T-helper 1 cell treated with Interleukin-12 subunit alpha and Interleukin-12 subunit beta and Interleukin-4 antibody, amounts not matched to agents 30 μg/mL and 1 μg/mL, for 36 hours (primary cell): ENCODE results near the gene MYO7B.

Experiments used
- H3K27ac Mint-ChIP-seq: one replicate; pipeline ENCODE4 v1.8.0; 2021; ENCODE audit warnings: mild to moderate bottlenecking, mixed read lengths
- H3K27me3 Mint-ChIP-seq: one replicate; pipeline ENCODE4 v1.8.0; 2021; ENCODE audit warnings: low read depth, mixed read lengths
- H3K36me3 Mint-ChIP-seq: one replicate; pipeline ENCODE4 v1.8.0; 2021; ENCODE audit warnings: low read depth, mixed read lengths
- H3K4me1 Mint-ChIP-seq: one replicate; pipeline ENCODE4 v1.8.0; 2021; ENCODE audit warnings: low read depth, mixed read lengths
- H3K4me3 Mint-ChIP-seq: one replicate; pipeline ENCODE4 v1.8.0; 2021; ENCODE audit warnings: mild to moderate bottlenecking, moderate library complexity, mixed read lengths
- H3K9me3 Mint-ChIP-seq: one replicate; pipeline ENCODE4 v1.8.0; 2021; ENCODE audit warnings: mixed read lengths

The MYO7B gene

DNA sequence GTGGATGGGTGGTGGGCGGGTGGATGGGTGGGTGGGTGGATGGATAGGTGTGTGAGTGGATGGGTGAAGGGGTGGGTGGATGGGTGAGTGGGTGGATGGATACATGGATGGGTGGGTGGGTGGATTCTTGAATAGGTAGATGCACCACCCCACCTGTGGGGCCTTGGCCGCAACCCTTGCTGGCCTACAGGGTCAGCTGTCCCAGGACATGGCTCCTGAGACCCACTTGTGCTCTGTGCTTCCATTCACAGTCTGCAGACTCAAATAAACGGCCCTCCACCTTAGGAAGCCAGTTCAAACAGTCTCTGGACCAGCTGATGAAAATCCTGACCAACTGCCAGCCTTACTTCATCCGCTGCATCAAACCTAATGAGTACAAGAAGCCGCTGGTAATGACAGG is 54.4 kb downstream of the MYO7B start:
- Mint-ChIP-seq H3K27me3 (peaks cover 9% of the 10 kb centered on the region), H3K27ac (no peak overlapping the region), H3K36me3 (no peaks in the 10 kb centered on the region), H3K9me3 (no peaks in the 10 kb centered on the region), H3K4me1 (no peaks in the 10 kb centered on the region), H3K4me3 (no peak overlapping the region)

DNA sequence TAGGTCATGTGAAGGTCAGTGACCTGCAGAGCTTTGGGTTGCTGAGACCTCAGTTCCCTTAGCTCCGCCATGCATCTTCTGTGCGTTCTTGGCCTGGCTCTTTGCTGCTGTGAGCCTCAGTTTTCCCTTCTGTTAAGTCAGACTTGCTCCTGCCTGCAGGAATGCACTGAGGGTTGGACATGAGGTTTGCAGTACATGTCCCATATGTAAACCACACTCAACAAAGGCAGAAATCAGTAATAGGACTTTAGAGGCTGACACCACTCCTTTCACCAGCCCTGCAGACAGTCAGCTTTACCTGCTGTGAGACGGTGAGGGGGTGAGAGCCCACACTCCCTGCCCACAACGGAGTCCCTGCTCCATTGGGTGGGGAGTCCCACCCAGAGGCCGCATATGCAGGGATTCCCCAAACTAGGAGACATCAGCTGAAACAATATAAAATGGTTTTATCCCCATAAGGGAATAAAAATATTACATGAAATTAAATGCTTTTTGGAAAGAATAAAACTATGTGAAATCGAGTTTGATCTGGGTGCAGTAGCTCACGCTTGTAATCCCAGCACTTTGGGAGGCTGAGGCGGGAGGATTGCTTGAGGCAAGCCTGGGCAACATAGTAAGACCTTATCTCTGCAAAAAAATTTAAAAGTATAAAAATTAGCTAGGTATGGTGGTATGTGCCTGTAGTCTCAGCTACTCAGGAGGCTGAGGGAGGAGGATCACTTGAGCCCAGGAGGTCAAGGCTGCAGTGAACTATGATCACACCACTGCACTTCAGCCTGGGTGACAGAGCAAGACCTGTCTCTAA is 55.1 kb downstream of the MYO7B start:
- Mint-ChIP-seq H3K27me3 (peaks cover 6% of the 10 kb centered on the region), H3K4me1 (no peaks in the 10 kb centered on the region)

GRCh38 chr2:127591221-127591923 is 55.9 kb downstream of the MYO7B start:
- H3K4me3 Mint-ChIP-seq = no peak overlapping the region
- no peaks in the 10 kb centered on the region for H3K9me3 Mint-ChIP-seq
- no peaks in the 10 kb centered on the region for H3K4me1 Mint-ChIP-seq
- H3K27ac Mint-ChIP-seq = no peak overlapping the region
- no peaks in the 10 kb centered on the region for H3K36me3 Mint-ChIP-seq
- no peaks in the 10 kb centered on the region for H3K27me3 Mint-ChIP-seq

More for the DNA sequence above, 55.1 kb downstream of the MYO7B start:
- Mint-ChIP-seq H3K36me3 (no peaks in the 10 kb centered on the region), H3K4me3 (no peak overlapping the region), H3K9me3 (no peaks in the 10 kb centered on the region), H3K27ac (no peak overlapping the region)

- no peaks in the 10 kb centered on the region for H3K36me3 Mint-ChIP-seq
- no peaks in the 10 kb centered on the region for H3K9me3 Mint-ChIP-seq
- H3K4me1 Mint-ChIP-seq = no peaks in the 10 kb centered on the region
- H3K4me3 Mint-ChIP-seq = no peak overlapping the region
- no peak overlapping the region for H3K27ac Mint-ChIP-seq
- H3K27me3 Mint-ChIP-seq = no peaks in the 10 kb centered on the region
These were observed 57.3 kb downstream of the MYO7B start for GRCh38 chr2:127592761-127593227.

DNA sequence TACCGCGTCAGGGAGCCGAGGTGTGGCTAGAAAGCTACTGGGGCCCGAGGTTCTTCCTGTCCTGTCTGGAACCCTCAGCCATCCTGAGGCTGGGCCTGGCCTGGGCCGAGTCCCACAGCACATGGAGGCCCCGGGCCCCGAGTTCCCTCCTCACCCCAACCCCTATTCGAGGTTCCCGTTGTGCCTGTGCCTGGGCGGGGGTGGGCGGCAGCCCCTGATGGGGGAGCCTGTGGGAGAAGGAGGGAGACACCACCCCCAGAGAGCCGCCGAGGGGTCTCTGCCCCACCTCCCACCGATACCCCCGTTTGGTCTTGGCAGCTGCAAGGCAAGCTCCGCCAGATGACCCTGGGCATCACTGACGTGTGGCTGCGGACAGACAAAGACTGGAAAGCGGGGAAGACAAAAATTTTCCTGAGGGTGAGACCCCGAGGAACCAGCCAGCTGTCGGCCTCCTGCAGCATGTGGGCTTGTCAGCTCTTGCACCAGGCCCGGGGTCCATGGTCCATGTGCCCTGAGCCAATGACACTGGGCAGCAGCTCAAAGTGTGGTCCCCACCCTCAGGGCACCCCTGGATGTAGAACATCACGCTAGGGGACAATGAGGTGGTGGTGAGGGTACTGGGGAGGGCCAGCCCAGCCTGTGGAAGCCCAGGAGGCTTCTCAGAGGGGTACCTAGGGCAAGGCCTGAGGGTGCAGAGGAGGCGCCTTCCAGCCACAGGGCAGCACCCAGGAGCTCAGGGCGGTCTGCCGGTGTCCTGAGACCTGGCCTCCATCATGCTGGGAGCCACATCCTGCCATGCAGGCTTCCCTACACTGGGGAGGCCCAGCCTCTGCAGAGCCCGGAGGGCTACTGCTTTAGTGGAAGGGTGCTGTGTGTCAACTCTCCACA is 58.0 kb downstream of the MYO7B start:
- Mint-ChIP-seq H3K36me3 (no peaks in the 10 kb centered on the region), H3K27ac (no peak overlapping the region), H3K4me1 (peaks cover 3% of the 10 kb centered on the region), H3K9me3 (no peaks in the 10 kb centered on the region), H3K4me3 (no peak overlapping the region), H3K27me3 (no peaks in the 10 kb centered on the region)

- H3K4me3 Mint-ChIP-seq = no peak overlapping the region
These were observed 58.7 kb downstream of the MYO7B start for GRCh38 chr2:127594116-127594591.

DNA sequence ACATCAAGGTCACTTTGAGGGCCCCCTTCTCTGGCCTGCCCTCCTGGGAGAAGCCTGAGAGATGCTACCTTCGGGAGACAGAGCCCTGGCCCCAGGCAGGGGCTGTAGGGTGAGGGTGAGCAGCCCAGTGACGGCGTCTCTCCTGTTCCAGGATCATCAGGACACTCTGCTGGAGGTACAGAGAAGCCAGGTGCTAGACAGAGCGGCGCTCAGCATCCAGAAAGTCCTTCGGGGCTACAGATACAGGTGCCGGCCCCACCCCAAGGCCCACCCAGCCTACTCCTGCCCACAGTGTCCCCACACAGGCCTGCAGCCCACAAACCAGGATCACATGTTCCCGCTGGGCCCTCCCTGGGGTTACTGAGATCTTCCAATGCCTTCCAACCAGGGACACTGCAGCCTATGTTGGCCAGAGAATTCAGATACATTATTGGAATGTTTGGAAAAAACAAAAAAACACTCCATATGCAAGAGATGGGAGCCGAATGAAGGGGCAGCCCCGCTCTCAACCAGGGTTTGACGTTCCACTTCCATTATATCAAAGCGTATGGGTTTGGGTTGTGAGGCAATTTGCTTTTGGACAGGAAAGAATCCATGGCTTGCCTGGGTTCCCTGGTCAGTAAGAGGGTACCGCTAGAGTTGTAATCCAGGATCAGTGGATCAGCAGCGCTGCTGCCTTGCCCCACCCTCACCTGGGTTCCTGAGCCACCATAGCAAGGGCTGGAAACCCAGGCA is 61.0 kb downstream of the MYO7B start:
- Mint-ChIP-seq H3K9me3 (peaks cover 3% of the 10 kb centered on the region), H3K4me1 (peaks cover 3% of the 10 kb centered on the region), H3K4me3 (no peak overlapping the region), H3K27ac (no peak overlapping the region), H3K36me3 (no peaks in the 10 kb centered on the region), H3K27me3 (no peaks in the 10 kb centered on the region)

More at GRCh38 chr2:127594116-127594591, 58.7 kb downstream of the MYO7B start:
- Mint-ChIP-seq H3K27me3 (no peaks in the 10 kb centered on the region), H3K9me3 (no peaks in the 10 kb centered on the region), H3K36me3 (no peaks in the 10 kb centered on the region), H3K27ac (no peak overlapping the region), H3K4me1 (peaks cover 3% of the 10 kb centered on the region)

DNA sequence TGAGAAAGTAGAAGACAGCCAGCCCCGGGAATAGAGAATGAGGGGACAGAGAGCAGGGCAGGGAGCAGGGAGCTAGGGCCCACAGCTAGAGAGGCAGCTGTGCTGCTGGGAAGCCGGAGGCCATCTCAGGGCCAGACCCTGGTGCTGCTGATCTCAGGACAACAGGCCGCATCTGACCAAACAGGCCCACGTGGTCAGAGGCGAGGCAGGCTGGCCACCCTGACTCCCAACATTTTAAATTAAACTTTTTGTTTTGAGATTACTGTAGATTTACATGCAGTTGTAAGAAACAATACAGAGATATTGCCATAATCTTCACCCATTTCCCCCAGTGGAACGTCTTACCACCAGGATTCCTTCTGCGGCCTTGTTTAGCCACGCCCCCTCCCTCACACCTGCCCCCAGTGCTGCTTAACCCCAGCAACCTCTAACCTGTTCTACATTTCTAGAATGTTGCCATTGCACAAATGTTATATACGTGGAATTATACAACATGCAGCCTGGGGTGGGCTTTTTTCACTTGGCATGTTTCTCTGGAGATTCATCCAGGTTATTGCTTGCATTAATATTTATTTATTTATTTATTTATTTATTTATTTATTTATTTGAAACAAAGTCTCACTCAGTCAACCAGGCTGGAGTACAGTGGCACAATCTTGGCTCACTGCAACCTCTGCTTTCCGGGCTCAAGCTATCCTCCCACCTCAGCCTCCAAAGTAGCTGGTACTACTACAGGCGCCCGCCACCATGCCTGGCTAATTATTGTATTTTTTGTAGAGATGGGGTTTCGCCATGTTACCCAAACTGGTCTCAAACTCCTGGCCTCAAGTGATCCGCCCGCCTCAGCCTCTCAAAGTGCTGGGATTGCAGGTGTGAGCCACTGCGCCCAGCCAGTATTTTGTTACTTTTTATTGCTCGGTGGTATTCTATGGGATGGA is 61.8 kb downstream of the MYO7B start:
- peaks cover 3% of the 10 kb centered on the region for H3K4me1 Mint-ChIP-seq
- no peaks in the 10 kb centered on the region for H3K27me3 Mint-ChIP-seq
- no peak overlapping the region for H3K4me3 Mint-ChIP-seq
- H3K27ac Mint-ChIP-seq = no peak overlapping the region
- H3K36me3 Mint-ChIP-seq = no peaks in the 10 kb centered on the region
- peaks cover 9% of the 10 kb centered on the region for H3K9me3 Mint-ChIP-seq

- H3K27ac Mint-ChIP-seq = no peak overlapping the region
- H3K9me3 Mint-ChIP-seq = peaks cover 12% of the 10 kb centered on the region
- no peaks in the 10 kb centered on the region for H3K27me3 Mint-ChIP-seq
- H3K4me3 Mint-ChIP-seq = no peak overlapping the region
- H3K4me1 Mint-ChIP-seq = peaks cover 3% of the 10 kb centered on the region
- H3K36me3 Mint-ChIP-seq = peaks cover under 1% of the 10 kb centered on the region
These were observed 62.5 kb downstream of the MYO7B start for GRCh38 chr2:127597984-127598380.

- no peak overlapping the region for H3K4me3 Mint-ChIP-seq
- H3K9me3 Mint-ChIP-seq = peaks cover 15% of the 10 kb centered on the region
- H3K27me3 Mint-ChIP-seq = no peaks in the 10 kb centered on the region
- no peak overlapping the region for H3K27ac Mint-ChIP-seq
- H3K36me3 Mint-ChIP-seq = peaks cover 4% of the 10 kb centered on the region
- H3K4me1 Mint-ChIP-seq = peaks cover 3% of the 10 kb centered on the region
These were observed 63.2 kb downstream of the MYO7B start for GRCh38 chr2:127598711-127599110.

DNA sequence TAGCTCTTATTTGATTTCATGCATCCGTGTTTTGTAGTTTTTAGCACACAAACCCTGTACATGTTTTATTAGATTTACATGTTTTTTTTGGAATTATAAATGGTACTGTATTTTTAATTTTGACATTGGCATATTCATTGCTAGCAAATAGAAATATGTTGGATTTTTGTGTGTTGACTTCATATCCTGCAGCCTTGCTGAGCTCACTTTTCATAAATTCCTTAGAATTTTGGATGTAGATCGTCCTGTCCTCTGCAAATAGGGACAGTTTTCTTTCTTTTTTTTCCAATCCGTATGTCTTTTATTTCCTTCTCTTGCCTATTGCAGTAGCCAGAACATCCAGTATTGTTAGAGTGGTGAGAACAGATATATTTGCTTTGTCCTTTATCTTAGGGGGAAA is 63.7 kb downstream of the MYO7B start:
- Mint-ChIP-seq H3K36me3 (peaks cover 4% of the 10 kb centered on the region), H3K27ac (no peak overlapping the region), H3K4me3 (no peak overlapping the region), H3K27me3 (no peaks in the 10 kb centered on the region), H3K9me3 (peaks cover 15% of the 10 kb centered on the region), H3K4me1 (peaks cover 5% of the 10 kb centered on the region)

DNA sequence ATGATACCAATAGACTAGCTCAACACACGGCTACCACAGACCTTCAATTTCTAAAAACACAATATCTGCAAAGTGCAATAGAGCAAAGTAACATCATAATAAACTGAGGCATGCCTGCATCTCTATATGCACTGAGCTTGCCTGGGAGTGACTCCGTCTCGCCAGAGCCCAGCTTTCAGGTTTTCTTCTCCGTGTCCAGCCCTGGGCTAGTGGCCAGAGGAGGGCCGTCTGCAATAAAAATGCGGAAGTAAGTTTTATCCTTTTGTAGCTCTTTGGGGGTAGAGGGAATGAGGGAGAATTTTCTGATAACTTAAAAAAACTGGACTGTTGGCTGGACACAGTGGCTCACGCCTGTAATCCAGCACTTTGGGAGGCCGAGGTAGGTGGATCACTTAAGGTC is 69.5 kb downstream of the MYO7B start:
- Mint-ChIP-seq H3K9me3 (peaks cover 15% of the 10 kb centered on the region), H3K4me1 (peaks cover 6% of the 10 kb centered on the region), H3K27me3 (no peaks in the 10 kb centered on the region), H3K36me3 (peaks cover 4% of the 10 kb centered on the region), H3K4me3 (no peak overlapping the region), H3K27ac (no peak overlapping the region)

- peaks cover 15% of the 10 kb centered on the region for H3K9me3 Mint-ChIP-seq
- H3K27ac Mint-ChIP-seq = no peak overlapping the region
- H3K4me3 Mint-ChIP-seq = no peak overlapping the region
- no peaks in the 10 kb centered on the region for H3K27me3 Mint-ChIP-seq
- peaks cover 6% of the 10 kb centered on the region for H3K4me1 Mint-ChIP-seq
- peaks cover 4% of the 10 kb centered on the region for H3K36me3 Mint-ChIP-seq
These were observed 70.3 kb downstream of the MYO7B start for GRCh38 chr2:127605691-127606263.
